Liver (tissue), 9 donors: Measurements from ENCODE around the gene CABLES1. TPM values are rescaled to one million over a fixed set of nuclear protein-coding genes. Genes with fewer than 3 reads are reported as not detected.

ENCODE experiments used
- DNase-seq: peaks from one replicate; pipeline ENCODE4 v3.0.0-alpha.2; 2017; ENCODE audit warnings: low spot score
- H3K27ac ChIP-seq, 2 donors: one replicate each; pipeline ENCODE4 v1.7.0; 2013; ENCODE audit warnings: inconsistent platforms in 2 of 2, low read length in 2 of 2, control low read depth in 1 of 2, low read depth in 1 of 2, mild to moderate bottlenecking in 1 of 2
- H3K27me3 ChIP-seq, 4 donors: one replicate each; pipeline versions ENCODE4 v1.6.1 to v1.7.0; 2013; ENCODE audit warnings: low read length in 3 of 4, inconsistent platforms in 1 of 4, mild to moderate bottlenecking in 1 of 4, moderate library complexity in 1 of 4; ENCODE audit not compliant: control insufficient read depth in 4 of 4, insufficient read depth in 4 of 4
- H3K36me3 ChIP-seq, 4 donors: one replicate each; pipeline versions ENCODE4 v1.6.1 to v1.7.0; 2013; ENCODE audit warnings: low read length in 3 of 4, mild to moderate bottlenecking in 3 of 4, low read depth in 1 of 4, moderate library complexity in 1 of 4; ENCODE audit not compliant: control insufficient read depth in 4 of 4, insufficient read depth in 3 of 4
- H3K4me1 ChIP-seq, 4 donors: one replicate each; pipeline versions ENCODE4 v1.6.1 to v1.7.0; 2013; ENCODE audit warnings: low read length in 3 of 4, mild to moderate bottlenecking in 3 of 4, moderate library complexity in 1 of 4; ENCODE audit not compliant: control insufficient read depth in 4 of 4, insufficient read depth in 4 of 4
- H3K4me3 ChIP-seq, 3 donors: one replicate each; pipeline versions ENCODE4 v1.6.1 to v1.7.0; 2013; ENCODE audit warnings: low read length in 3 of 3, control low read depth in 1 of 3, low read depth in 1 of 3, mild to moderate bottlenecking in 1 of 3
- H3K9ac ChIP-seq, 2 donors: one replicate each; pipeline ENCODE4 v1.7.0; 2013; ENCODE audit warnings: low read length in 2 of 2, mild to moderate bottlenecking in 2 of 2, moderate library complexity in 2 of 2, control low read depth in 1 of 2, low read depth in 1 of 2
- H3K9me3 ChIP-seq, 4 donors: one replicate each; pipeline versions ENCODE4 v1.6.1 to v1.7.0; 2013; ENCODE audit warnings: low read length in 3 of 4; ENCODE audit not compliant: control insufficient read depth in 4 of 4
- ATF3 ChIP-seq: IDR thresholded peaks from 2 replicates; pipeline ENCODE4 v1.6.1; 2016; ENCODE audit warnings: antibody characterized with exemption
- EGR1 ChIP-seq, 2 donors: IDR thresholded peaks; 2 replicates each; pipeline ENCODE4 v1.6.1; 2016 to 2018; ENCODE audit warnings: antibody characterized with exemption in 2 of 2, low read depth in 2 of 2
- FOXA1 ChIP-seq: IDR thresholded peaks from 2 replicates; pipeline ENCODE4 v1.6.1; 2016; ENCODE audit warnings: antibody characterized with exemption
- FOXA2 ChIP-seq: IDR thresholded peaks from 2 replicates; pipeline ENCODE4 v1.6.1; 2016; ENCODE audit warnings: antibody characterized with exemption
- GABPA ChIP-seq, 2 donors: IDR thresholded peaks in 1 of 2; conservative IDR thresholded peaks in 1 of 2; 2 replicates each; pipeline ENCODE4 v1.6.1; 2016; ENCODE audit warnings: antibody characterized with exemption in 2 of 2, mild to moderate bottlenecking in 1 of 2, moderate library complexity in 1 of 2
- HNF4A ChIP-seq, 2 donors: conservative IDR thresholded peaks; 2 replicates each; pipeline ENCODE4 v1.6.1; 2016; ENCODE audit warnings: antibody characterized with exemption in 2 of 2, mild to moderate bottlenecking in 2 of 2
- HNF4G ChIP-seq: IDR thresholded peaks from 2 replicates; pipeline ENCODE4 v1.6.1; 2016; ENCODE audit warnings: antibody characterized with exemption
- JUND ChIP-seq, 2 donors: IDR thresholded peaks; 2 replicates each; pipeline ENCODE4 v1.6.1; 2016; ENCODE audit warnings: antibody characterized with exemption in 2 of 2
- MAX ChIP-seq: IDR thresholded peaks from 2 replicates; pipeline ENCODE4 v1.6.1; 2016; ENCODE audit warnings: antibody characterized with exemption
- NR2F2 ChIP-seq: IDR thresholded peaks from 2 replicates; pipeline ENCODE4 v1.6.1; 2016; ENCODE audit warnings: antibody characterized with exemption
- RAD21 ChIP-seq, 2 donors: IDR thresholded peaks; 2 replicates each; pipeline ENCODE4 v1.6.1; 2016; ENCODE audit warnings: antibody characterized with exemption in 2 of 2, mild to moderate bottlenecking in 2 of 2
- REST ChIP-seq: IDR thresholded peaks from 2 replicates; pipeline ENCODE4 v1.6.1; 2016; ENCODE audit warnings: antibody characterized with exemption, mild to moderate bottlenecking
- RXRA ChIP-seq, 2 donors: IDR thresholded peaks; 2 replicates each; pipeline ENCODE4 v1.6.1; 2017 to 2018; ENCODE audit warnings: antibody characterized with exemption in 2 of 2, mild to moderate bottlenecking in 1 of 2
- SP1 ChIP-seq: IDR thresholded peaks from 2 replicates; pipeline ENCODE4 v1.6.1; 2018; ENCODE audit warnings: antibody characterized with exemption, mild to moderate bottlenecking
- TAF1 ChIP-seq: conservative IDR thresholded peaks from 2 replicates; pipeline ENCODE4 v1.6.1; 2016; ENCODE audit warnings: antibody characterized with exemption, mild to moderate bottlenecking
- YY1 ChIP-seq: IDR thresholded peaks from 2 replicates; pipeline ENCODE4 v1.6.1; 2016; ENCODE audit warnings: antibody characterized with exemption, mild to moderate bottlenecking
- ZBTB33 ChIP-seq: IDR thresholded peaks from 2 replicates; pipeline ENCODE4 v1.6.1; 2016; ENCODE audit warnings: antibody characterized with exemption
- WGBS: extraction: QIAGEN DNeasy Blood & Tissue Kit; methylation state at CpG from one replicate; pipeline ENCODE4 v1.1.7; 2013; 5-methylcytosine and 5-hydroxymethylcytosine counted together
- polyA plus RNA-seq, 2 donors: library from polyadenylated mRNA; stranded (reverse) in 1 of 2; unstranded in 1 of 2; fragments of 200-250 nt in 1 of 2; fragments of >200 nt in 1 of 2; fragmentation: Nextera tagmentation in 1 of 2; extraction: Ambion mirVana in 1 of 2; gene quantifications; one replicate each; pipeline versions ENCODE4 v1.2.1 to v1.2.3, GENCODE V29; 2013 to 2015
- total RNA-seq, 2 donors: library from RNA; depleted of rRNA; stranded (reverse); fragments of >200 nt; gene quantifications; one replicate each; pipeline ENCODE4 v1.2.3, GENCODE V29; 2014
- TF ChIP-seq, protein P1 (sequence below): fragments of 150-350 bp; IDR thresholded peaks from 2 replicates; pipeline ENCODE4 v1.5.1; 2017; ENCODE audit warnings: improper control_type of control experiment, low read depth, low read length; ENCODE audit not compliant: missing input control
- donor health status: healthy.
- donor health status: healthy.
- donor health status: healthy.
- donor health status: healthy.
- donor health status: healthy.

Gene CABLES1
- total and polyA plus RNA-seq, 4 donors = 3.3 to 8.9 (median 4.5) TPM

DNA sequence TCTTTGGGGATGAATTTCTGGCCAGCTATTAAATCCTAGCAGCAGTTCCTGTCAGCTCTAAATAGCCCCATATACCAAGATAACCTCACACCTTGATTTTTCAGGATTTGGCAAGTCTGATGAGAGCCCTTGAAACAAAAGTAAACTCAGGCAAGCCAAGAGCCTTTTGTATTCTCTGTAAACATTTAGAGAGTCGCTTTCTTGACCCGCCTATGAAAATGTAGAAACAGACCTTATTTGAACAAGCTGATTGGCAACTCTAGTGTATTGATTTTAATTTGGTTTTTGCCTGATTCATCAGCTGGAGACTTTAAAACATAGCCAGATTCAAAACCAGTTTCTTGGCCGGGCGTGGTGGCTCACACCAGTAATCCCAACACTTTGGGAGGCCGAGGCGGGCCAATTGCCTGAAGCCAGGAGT, 43.4 kb downstream of the CABLES1 start (continued):
- TF ChIP-seq FOXA1 (peak; percentile 24), RAD21 (IDR thresholded peaks at IDR 0.05) (peak in 1 of 2 donors; percentile 52), GABPA (IDR thresholded peaks at IDR 0.05 in 1 of 2, conservative IDR thresholded peaks at IDR 0.05 in 1 of 2) (no peak)

DNA sequence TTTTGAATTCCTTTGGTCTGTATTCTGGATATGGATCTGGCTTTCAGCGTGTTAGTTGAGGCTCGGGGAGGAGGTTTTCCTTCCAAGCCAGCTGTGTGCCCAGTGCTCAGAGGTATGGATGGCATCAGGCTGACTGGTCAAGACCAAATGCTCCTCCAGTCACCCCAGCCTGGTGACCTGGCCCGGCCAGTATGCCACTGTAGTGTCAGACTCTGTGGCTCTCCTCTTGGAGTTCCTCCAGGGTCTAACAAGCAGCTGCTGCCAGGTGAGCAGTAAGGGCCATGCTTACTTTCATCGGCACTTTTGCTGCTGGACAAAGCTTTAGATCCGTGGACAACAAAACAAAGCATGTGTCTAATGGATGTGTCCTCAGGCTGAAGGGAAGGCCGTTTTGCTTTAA, 44.1 kb downstream of the CABLES1 start:
- Histone ChIP-seq H3K4me3 (no peak overlapping the region), H3K9ac (no peak overlapping the region), H3K27ac (no peak overlapping the region), H3K4me1 (peaks cover 3 to 18% (median 11%) of the 10 kb centered on the region in 4 donors), H3K36me3 (no peaks in the 10 kb centered on the region), H3K9me3 (no peaks in the 10 kb centered on the region), H3K27me3 (no peaks in the 10 kb centered on the region)
- WGBS = 52% methylated on average over 6 of the region's 6 CpGs
- DNase-seq = no peak
- no peak for TF ChIP-seq RXRA (IDR thresholded peaks at IDR 0.05)
- peak in 1 of 2 donors; percentile 31 for TF ChIP-seq HNF4A (conservative IDR thresholded peaks at IDR 0.05)

DNA sequence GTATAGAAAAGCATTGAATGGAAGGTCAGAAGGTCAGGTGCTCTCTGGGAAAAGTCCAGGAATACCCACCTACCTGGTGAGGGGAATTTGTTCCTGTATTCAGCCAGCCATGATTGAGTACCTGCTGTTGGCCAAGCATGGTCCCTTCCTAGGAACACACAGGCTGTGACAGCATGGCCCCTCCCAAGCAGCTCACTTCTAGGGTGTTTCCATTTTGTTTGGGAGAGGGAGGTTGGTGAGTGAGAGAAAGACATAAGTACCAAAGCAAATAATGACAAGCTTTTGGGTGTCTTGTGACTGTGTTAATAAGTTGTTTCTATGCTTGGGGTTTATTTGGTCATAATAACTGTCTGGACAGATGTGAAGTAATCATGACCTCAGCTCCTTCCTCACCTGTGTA, 46.3 kb downstream of the CABLES1 start:
- no peak overlapping the region for H3K9ac ChIP-seq
- no peak overlapping the region for H3K27ac ChIP-seq
- TF ChIP-seq JUND (IDR thresholded peaks at IDR 0.05) = no peak
- TF ChIP-seq SP1 = no peak
- TF ChIP-seq HNF4G = no peak
- no peak for TF ChIP-seq FOXA2
- TF ChIP-seq REST = no peak
- TF ChIP-seq RAD21 (IDR thresholded peaks at IDR 0.05) = no peak
- TF ChIP-seq YY1 = no peak
- no peak for TF ChIP-seq TAF1
- TF ChIP-seq GABPA (IDR thresholded peaks at IDR 0.05 in 1 of 2, conservative IDR thresholded peaks at IDR 0.05 in 1 of 2) = no peak
- TF ChIP-seq ATF3 = no peak
- no peak for TF ChIP-seq EGR1 (IDR thresholded peaks at IDR 0.05; ENCODE audit: low read depth in 2 of 2)
- no peak for TF ChIP-seq RXRA (IDR thresholded peaks at IDR 0.05)
- TF ChIP-seq MAX = no peak
- TF ChIP-seq, protein P1, sequence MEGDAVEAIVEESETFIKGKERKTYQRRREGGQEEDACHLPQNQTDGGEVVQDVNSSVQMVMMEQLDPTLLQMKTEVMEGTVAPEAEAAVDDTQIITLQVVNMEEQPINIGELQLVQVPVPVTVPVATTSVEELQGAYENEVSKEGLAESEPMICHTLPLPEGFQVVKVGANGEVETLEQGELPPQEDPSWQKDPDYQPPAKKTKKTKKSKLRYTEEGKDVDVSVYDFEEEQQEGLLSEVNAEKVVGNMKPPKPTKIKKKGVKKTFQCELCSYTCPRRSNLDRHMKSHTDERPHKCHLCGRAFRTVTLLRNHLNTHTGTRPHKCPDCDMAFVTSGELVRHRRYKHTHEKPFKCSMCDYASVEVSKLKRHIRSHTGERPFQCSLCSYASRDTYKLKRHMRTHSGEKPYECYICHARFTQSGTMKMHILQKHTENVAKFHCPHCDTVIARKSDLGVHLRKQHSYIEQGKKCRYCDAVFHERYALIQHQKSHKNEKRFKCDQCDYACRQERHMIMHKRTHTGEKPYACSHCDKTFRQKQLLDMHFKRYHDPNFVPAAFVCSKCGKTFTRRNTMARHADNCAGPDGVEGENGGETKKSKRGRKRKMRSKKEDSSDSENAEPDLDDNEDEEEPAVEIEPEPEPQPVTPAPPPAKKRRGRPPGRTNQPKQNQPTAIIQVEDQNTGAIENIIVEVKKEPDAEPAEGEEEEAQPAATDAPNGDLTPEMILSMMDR = no peak
- no peak for TF ChIP-seq NR2F2
- TF ChIP-seq HNF4A (conservative IDR thresholded peaks at IDR 0.05) = no peak
- TF ChIP-seq FOXA1 = no peak
- TF ChIP-seq ZBTB33 = no peak
- H3K4me1 ChIP-seq = peaks cover 3 to 18% (median 11%) of the 10 kb centered on the region in 4 donors
- no peaks in the 10 kb centered on the region for H3K27me3 ChIP-seq
- H3K4me3 ChIP-seq = no peak overlapping the region
- H3K9me3 ChIP-seq = no peaks in the 10 kb centered on the region
- no peak for DNase-seq
- no peaks in the 10 kb centered on the region for H3K36me3 ChIP-seq
